Fibroblast of lung (primary cell): Measurements from ENCODE around the gene UNC13D. TPM values are rescaled to one million over a fixed set of nuclear protein-coding genes. Genes with fewer than 3 reads are reported as not detected.
A peak's percentile ranks its signal among the peaks of the same experiment; 100 is the strongest.

Experiments used
- DNase-seq, 2 donors: peaks; one replicate each; pipeline versions ENCODE4 v3.0.0 to v3.0.0-alpha.2; 2010; ENCODE audit warnings: low read depth in 2 of 2
- H2AFZ ChIP-seq: 2 replicates; pipeline ENCODE4 v1.5.1; 2012; ENCODE audit warnings: low read length, control low read depth, inconsistent platforms
- H3K27ac ChIP-seq: 2 replicates; pipeline ENCODE4 v1.5.1; 2011; ENCODE audit warnings: low read length, control low read depth; ENCODE audit not compliant: insufficient read depth
- H3K27me3 ChIP-seq: 2 replicates; pipeline ENCODE4 v1.5.1; 2011; ENCODE audit warnings: mild to moderate bottlenecking, low read length; ENCODE audit not compliant: control insufficient read depth, insufficient read depth
- H3K36me3 ChIP-seq: 2 replicates; pipeline ENCODE4 v1.5.1; 2011; ENCODE audit warnings: low read length; ENCODE audit not compliant: control insufficient read depth, insufficient read depth
- H3K4me1 ChIP-seq: 2 replicates; pipeline ENCODE4 v1.5.1; 2011; ENCODE audit warnings: low read length; ENCODE audit not compliant: control insufficient read depth, insufficient read depth; ENCODE audit errors: extremely low read depth
- H3K4me2 ChIP-seq: 2 replicates; pipeline ENCODE4 v1.5.1; 2011; ENCODE audit warnings: low read length, control low read depth; ENCODE audit not compliant: insufficient read depth; ENCODE audit errors: extremely low read depth
- H3K4me3 ChIP-seq, 4 experiments: fragments of 200-600 bp in 1 of 4; sonication (generic) in 1 of 4; replicated peaks in 1 of 4; 2 replicates each; pipeline ENCODE4 v1.5.1; 2011 to 2016; ENCODE audit warnings: low read length in 4 of 4, low read depth in 3 of 4, mild to moderate bottlenecking in 3 of 4, control low read depth in 2 of 4, inconsistent platforms in 1 of 4, mixed read lengths in 1 of 4; ENCODE audit not compliant: insufficient read depth in 1 of 4; ENCODE audit errors: control extremely low read depth in 1 of 4
- H3K79me2 ChIP-seq: 2 replicates; pipeline ENCODE4 v1.5.1; 2012; ENCODE audit warnings: mild to moderate bottlenecking, low read length, inconsistent platforms; ENCODE audit not compliant: control insufficient read depth, insufficient read depth
- H3K9ac ChIP-seq: 2 replicates; pipeline ENCODE4 v1.5.1; 2011; ENCODE audit warnings: mild to moderate bottlenecking, low read length, control low read depth; ENCODE audit not compliant: insufficient read depth
- H3K9me3 ChIP-seq: 2 replicates; pipeline ENCODE4 v1.5.1; 2012; ENCODE audit warnings: low read depth, low read length; ENCODE audit not compliant: control insufficient read depth, insufficient read depth
- H4K20me1 ChIP-seq: 2 replicates; pipeline ENCODE4 v1.5.1; 2011; ENCODE audit warnings: low read length; ENCODE audit not compliant: control insufficient read depth, insufficient read depth; ENCODE audit errors: extremely low read depth
- CTCF ChIP-seq, 2 donors: IDR thresholded peaks in 1 of 2; conservative IDR thresholded peaks in 1 of 2; 1 replicate in 1 of 2; 2 replicates in 1 of 2; pipeline ENCODE4 v1.5.1; 2011 to 2012; ENCODE audit warnings: low read length in 2 of 2, control low read depth in 1 of 2, inconsistent platforms in 1 of 2, low read depth in 1 of 2, mild to moderate bottlenecking in 1 of 2
- EZH2 ChIP-seq: IDR thresholded peaks from 2 replicates; pipeline ENCODE4 v1.5.1; 2012; ENCODE audit warnings: low read length, control low read depth, mild to moderate bottlenecking; ENCODE audit errors: missing control alignments
- polyA plus RNA-seq, 2 donors: library from polyadenylated mRNA; depleted of rRNA in 1 of 2; stranded (reverse) in 1 of 2; unstranded in 1 of 2; fragments of >200 nt; gene quantifications; 2 replicates each; pipeline ENCODE4 v1.2.1, GENCODE V29; 2011 to 2012; ENCODE audit warnings: missing spikeins in 1 of 2
- total RNA-seq: library from RNA; depleted of rRNA; stranded (reverse); fragments of >200 nt; gene quantifications from 2 replicates; pipeline ENCODE4 v1.2.1, GENCODE V29; 2014

UNC13D gene
- total and polyA plus RNA-seq, 2 donors (not counting 1 experiment from before 2014, with no cell fraction given): 0.22 to 1.5 TPM

DNA sequence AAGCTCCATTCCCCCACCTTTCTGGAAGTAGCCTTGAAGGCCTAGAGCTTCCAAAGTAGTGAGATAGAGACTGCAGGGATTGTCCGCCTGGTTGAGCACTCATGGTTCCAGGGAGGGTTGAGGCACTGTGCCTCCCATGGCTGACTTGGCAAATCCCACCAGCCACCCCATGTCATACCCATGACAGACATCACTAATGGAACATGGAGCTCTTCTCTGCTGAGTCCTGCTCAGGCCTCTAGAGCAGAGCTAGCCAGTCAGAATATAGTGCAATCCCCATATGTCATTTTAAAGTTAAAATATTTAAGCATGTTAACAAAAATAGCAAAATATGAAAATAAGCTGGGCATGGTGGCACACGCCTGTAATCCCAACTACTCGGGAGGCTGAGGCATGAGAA lies 28.8 kb downstream of the UNC13D start:
- Histone ChIP-seq H3K4me2 (no peak overlapping the region), H4K20me1 (no peaks in the 10 kb centered on the region), H3K36me3 (peaks cover 35% of the 10 kb centered on the region), H3K4me3 (no peak overlapping the region), H3K9ac (no peak overlapping the region), H3K27ac (no peak overlapping the region), H3K79me2 (no peaks in the 10 kb centered on the region), H2AFZ (no peak overlapping the region), H3K4me1 (no peaks in the 10 kb centered on the region), H3K9me3 (no peaks in the 10 kb centered on the region), H3K27me3 (no peaks in the 10 kb centered on the region)
- TF ChIP-seq EZH2: no peak
- TF ChIP-seq CTCF (conservative IDR thresholded peaks at IDR 0.05 in 1 of 2, IDR thresholded peaks at IDR 0.05 in 1 of 2; ENCODE audit: low read depth in 1 of 2, low read length in 2 of 2): no peak
- DNase-seq: no peak

DNA sequence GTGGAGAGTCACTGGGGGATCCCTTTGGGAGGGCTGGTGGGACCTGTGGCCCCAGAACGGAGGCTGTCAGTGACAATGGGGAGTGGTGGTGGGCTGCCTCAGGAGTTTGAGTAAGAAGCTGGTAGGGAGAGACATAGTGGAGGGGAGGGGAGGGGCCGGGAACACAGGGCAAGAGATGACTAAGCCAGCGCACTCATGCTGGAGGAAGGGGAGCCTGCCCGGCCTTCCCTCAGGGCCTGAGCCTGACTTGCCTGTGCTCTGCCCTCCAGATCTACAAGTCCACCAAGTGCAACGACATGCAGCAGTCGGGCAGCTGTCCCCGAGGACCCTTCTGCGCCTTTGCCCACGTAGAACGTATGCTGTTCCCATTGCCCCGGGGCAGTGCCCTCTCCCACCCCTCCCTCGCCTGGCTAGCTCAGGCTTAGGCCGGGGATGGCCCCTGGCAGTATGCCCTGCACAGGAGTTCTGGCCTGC lies 29.3 kb downstream of the UNC13D start:
- H3K36me3 ChIP-seq: peaks cover 31% of the 10 kb centered on the region
- H3K4me1 ChIP-seq: no peaks in the 10 kb centered on the region
- no peak overlapping the region for H2AFZ ChIP-seq
- peak; percentile 67 to 83 for DNase-seq
- no peak overlapping the region for H3K9ac ChIP-seq
- no peaks in the 10 kb centered on the region for H3K79me2 ChIP-seq
- H3K27ac ChIP-seq: peak overlapping the region; percentile 27
- H3K9me3 ChIP-seq: no peaks in the 10 kb centered on the region
- no peaks in the 10 kb centered on the region for H4K20me1 ChIP-seq
- no peak overlapping the region for H3K4me3 ChIP-seq
- no peaks in the 10 kb centered on the region for H3K27me3 ChIP-seq
- no peak for TF ChIP-seq CTCF (conservative IDR thresholded peaks at IDR 0.05 in 1 of 2, IDR thresholded peaks at IDR 0.05 in 1 of 2; ENCODE audit: low read depth in 1 of 2, low read length in 2 of 2)
- H3K4me2 ChIP-seq: no peak overlapping the region

- peaks cover 5% of the 10 kb centered on the region for H3K4me1 ChIP-seq
- H3K4me3 ChIP-seq: no peak overlapping the region
- H3K4me2 ChIP-seq: no peak overlapping the region
- H3K27ac ChIP-seq: no peak overlapping the region
- no peak for DNase-seq
- no peak for TF ChIP-seq CTCF (conservative IDR thresholded peaks at IDR 0.05 in 1 of 2, IDR thresholded peaks at IDR 0.05 in 1 of 2; ENCODE audit: low read depth in 1 of 2, low read length in 2 of 2)
- no peak for TF ChIP-seq EZH2
- H3K9ac ChIP-seq: no peak overlapping the region
- H4K20me1 ChIP-seq: no peaks in the 10 kb centered on the region
- peaks cover 24% of the 10 kb centered on the region for H3K36me3 ChIP-seq
- no peaks in the 10 kb centered on the region for H3K9me3 ChIP-seq
- no peaks in the 10 kb centered on the region for H3K27me3 ChIP-seq
- H2AFZ ChIP-seq: no peak overlapping the region
- H3K79me2 ChIP-seq: no peaks in the 10 kb centered on the region
Measured at GRCh38 chr17:75814021-75814395, 30.2 kb downstream of the UNC13D start.
